Measurements from ENCODE around the gene CNTNAP5.

DNA sequence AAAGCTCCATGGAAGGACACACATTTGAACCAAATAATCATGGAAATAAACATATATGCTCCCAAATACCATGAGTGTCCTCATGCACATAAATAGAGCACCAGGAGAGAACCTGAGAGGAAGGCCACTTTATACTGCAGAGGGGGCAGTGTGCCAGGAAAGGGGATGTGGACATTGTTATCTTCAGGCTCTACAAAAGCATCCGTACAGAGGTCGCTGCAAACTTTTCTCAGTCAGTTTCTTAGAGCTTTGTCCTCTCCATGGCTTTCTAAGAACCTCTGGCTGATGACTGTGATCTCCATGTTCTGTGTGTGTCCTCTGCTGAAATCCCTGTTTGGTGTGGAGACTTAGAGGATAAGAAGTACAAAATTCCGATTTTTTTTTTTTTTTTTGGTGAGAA is 515.7 kb downstream of the CNTNAP5 start:
- TF ChIP-seq, protein P1, sequence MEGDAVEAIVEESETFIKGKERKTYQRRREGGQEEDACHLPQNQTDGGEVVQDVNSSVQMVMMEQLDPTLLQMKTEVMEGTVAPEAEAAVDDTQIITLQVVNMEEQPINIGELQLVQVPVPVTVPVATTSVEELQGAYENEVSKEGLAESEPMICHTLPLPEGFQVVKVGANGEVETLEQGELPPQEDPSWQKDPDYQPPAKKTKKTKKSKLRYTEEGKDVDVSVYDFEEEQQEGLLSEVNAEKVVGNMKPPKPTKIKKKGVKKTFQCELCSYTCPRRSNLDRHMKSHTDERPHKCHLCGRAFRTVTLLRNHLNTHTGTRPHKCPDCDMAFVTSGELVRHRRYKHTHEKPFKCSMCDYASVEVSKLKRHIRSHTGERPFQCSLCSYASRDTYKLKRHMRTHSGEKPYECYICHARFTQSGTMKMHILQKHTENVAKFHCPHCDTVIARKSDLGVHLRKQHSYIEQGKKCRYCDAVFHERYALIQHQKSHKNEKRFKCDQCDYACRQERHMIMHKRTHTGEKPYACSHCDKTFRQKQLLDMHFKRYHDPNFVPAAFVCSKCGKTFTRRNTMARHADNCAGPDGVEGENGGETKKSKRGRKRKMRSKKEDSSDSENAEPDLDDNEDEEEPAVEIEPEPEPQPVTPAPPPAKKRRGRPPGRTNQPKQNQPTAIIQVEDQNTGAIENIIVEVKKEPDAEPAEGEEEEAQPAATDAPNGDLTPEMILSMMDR (IDR thresholded peaks at IDR 0.05; ENCODE audit: low read length) = no peak
- TF ChIP-seq EZH2 (optimal IDR thresholded peaks at IDR 0.05; ENCODE audit: low read depth, low read length) = no peak
- no peak for TF ChIP-seq EZH2phosphoT487 (IDR thresholded peaks at IDR 0.05; ENCODE audit: low read length)

Data from MM.1S (cell line).